SJSA1 (cell line): ENCODE data around the gene PSAT1. TPM values are rescaled to one million over a fixed set of nuclear protein-coding genes. Genes with fewer than 3 reads are reported as not detected.
"Not testable (repeated sequence)": the region's sequence is repeated elsewhere in the genome, so short reads cannot be mapped to it uniquely, and the experiment has no call there.

ENCODE experiments used
- DNase-seq, 2 experiments: peaks; one replicate each; pipeline ENCODE4 v3.0.0-alpha.2; 2015 to 2020; ENCODE audit warnings: low spot score in 2 of 2, low read depth in 1 of 2
- H3K27ac ChIP-seq: fragments of 250-450 bp; sonication (Bioruptor Pico); 2 replicates; pipeline ENCODE4 v1.5.1; 2020; ENCODE audit warnings: mild to moderate bottlenecking, moderate library complexity
- H3K27me3 ChIP-seq: fragments of 250-450 bp; sonication (Bioruptor Pico); replicated peaks from 2 replicates; pipeline ENCODE4 v1.5.1; 2020; ENCODE audit warnings: mild to moderate bottlenecking, moderate library complexity
- H3K36me3 ChIP-seq: fragments of 250-450 bp; sonication (Bioruptor Pico); 2 replicates; pipeline ENCODE4 v1.5.1; 2020; ENCODE audit warnings: mild to moderate bottlenecking
- H3K4me1 ChIP-seq: fragments of 250-450 bp; sonication (Bioruptor Pico); replicated peaks from 2 replicates; pipeline ENCODE4 v1.6.1; 2021; ENCODE audit warnings: mild to moderate bottlenecking
- H3K4me3 ChIP-seq: fragments of 250-450 bp; sonication (Bioruptor Pico); 2 replicates; pipeline ENCODE4 v1.5.1; 2020; ENCODE audit warnings: mild to moderate bottlenecking
- H3K9me3 ChIP-seq: fragments of 250-450 bp; sonication (Bioruptor Pico); replicated peaks from 2 replicates; pipeline ENCODE4 v1.5.1; 2020; ENCODE audit warnings: mild to moderate bottlenecking
- total RNA-seq: library from RNA; depleted of rRNA; stranded (reverse); fragments of >200 nt; shearing (Covaris generic); gene quantifications from 2 replicates; pipeline ENCODE4 v1.2.3, GENCODE V29; 2014

PSAT1 gene
- total RNA-seq, 1 experiment from 2014 or later, result 29.9 TPM

- no peak overlapping the region for H3K27ac ChIP-seq
- H3K36me3 ChIP-seq, result no peaks in the 10 kb centered on the region
- no peak overlapping the region for H3K4me3 ChIP-seq
- H3K4me1 ChIP-seq, result no peaks in the 10 kb centered on the region
- H3K9me3 ChIP-seq, result no peaks in the 10 kb centered on the region
- DNase-seq, result no peak
- no peaks in the 10 kb centered on the region for H3K27me3 ChIP-seq
These were observed 15.8 kb upstream of the PSAT1 start for GRCh38 chr9:78280982-78281668.

DNA sequence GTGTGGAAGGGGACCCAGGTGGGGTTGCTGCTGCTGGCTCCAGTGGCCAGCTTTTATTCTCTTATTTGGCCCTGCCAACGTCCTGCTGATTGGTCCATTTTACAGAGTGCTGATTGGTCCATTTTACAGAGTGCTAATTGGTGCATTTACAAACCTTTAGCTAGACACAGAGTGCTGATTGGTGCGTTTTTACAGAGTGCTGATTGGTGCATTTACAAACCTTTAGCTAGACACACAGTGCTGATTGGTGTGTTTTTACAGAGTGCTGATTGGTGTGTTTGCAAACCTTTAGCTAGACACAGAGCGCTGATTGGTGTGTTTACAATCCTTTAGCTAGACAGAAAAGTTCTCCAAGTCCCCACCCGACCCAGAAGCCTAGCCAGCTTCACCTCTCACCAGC is 12.7 kb upstream of the PSAT1 start:
- not testable (repeated sequence) for H3K27me3 ChIP-seq, H3K27ac ChIP-seq, H3K4me1 ChIP-seq, DNase-seq, H3K36me3 ChIP-seq, H3K9me3 ChIP-seq, H3K4me3 ChIP-seq

DNA sequence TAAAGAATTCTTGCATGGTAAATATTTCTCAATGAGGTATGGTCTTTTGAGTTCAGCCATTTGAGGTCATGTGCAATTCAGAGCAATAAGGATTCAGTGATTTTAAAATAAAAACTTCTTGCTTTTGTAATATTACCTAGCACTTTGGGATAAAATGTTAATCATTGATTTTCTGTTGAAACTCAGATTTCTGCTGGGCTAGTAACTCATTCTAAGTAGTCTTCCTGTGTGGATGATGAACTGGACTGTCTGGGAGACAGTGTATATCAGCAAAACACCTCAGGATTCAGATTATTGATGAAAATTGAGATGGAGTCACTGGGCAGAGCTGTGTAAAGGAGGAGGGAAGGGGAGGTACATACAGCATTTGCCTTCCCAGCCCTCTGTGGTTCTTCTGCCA is 10.8 kb upstream of the PSAT1 start:
- Histone ChIP-seq H3K36me3 (no peaks in the 10 kb centered on the region), H3K4me3 (no peak overlapping the region)
- no peak for DNase-seq

DNA sequence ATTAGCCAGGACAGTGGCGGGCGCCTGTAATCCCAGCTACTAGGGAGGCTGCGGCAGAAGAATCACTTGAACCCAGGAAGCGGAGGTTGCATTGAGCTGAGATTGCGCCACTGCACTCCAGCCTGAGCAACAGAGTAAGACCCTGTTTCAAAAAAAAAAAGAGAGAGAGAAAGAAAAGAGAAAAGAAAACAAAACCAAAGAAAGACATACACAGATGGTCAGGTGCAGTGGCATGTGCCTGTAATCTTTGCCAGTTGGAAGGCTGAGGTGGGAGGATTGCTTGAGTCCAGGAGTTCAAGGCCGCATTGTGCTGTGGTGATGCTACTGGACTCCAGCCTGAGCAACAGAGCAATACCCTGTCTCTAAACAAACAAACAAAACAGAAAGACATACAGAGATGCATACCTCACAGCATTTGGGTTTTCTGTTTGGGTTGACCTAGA is 10.0 kb upstream of the PSAT1 start:
- H3K9me3 ChIP-seq, result no peaks in the 10 kb centered on the region
- no peak for DNase-seq
- H3K4me1 ChIP-seq, result no peaks in the 10 kb centered on the region
- no peaks in the 10 kb centered on the region for H3K36me3 ChIP-seq
- no peak overlapping the region for H3K27ac ChIP-seq
- no peaks in the 10 kb centered on the region for H3K27me3 ChIP-seq
- no peak overlapping the region for H3K4me3 ChIP-seq

More for the DNA sequence above, 10.8 kb upstream of the PSAT1 start:
- no peak overlapping the region for H3K27ac ChIP-seq
- no peaks in the 10 kb centered on the region for H3K4me1 ChIP-seq
- H3K9me3 ChIP-seq, result no peaks in the 10 kb centered on the region
- no peaks in the 10 kb centered on the region for H3K27me3 ChIP-seq

GRCh38 chr9:78288214-78288892 is 8.6 kb upstream of the PSAT1 start:
- Histone ChIP-seq H3K4me3 (no peak overlapping the region), H3K4me1 (no peaks in the 10 kb centered on the region), H3K27me3 (no peaks in the 10 kb centered on the region), H3K36me3 (no peaks in the 10 kb centered on the region), H3K27ac (no peak overlapping the region), H3K9me3 (no peaks in the 10 kb centered on the region)
- no peak for DNase-seq

DNA sequence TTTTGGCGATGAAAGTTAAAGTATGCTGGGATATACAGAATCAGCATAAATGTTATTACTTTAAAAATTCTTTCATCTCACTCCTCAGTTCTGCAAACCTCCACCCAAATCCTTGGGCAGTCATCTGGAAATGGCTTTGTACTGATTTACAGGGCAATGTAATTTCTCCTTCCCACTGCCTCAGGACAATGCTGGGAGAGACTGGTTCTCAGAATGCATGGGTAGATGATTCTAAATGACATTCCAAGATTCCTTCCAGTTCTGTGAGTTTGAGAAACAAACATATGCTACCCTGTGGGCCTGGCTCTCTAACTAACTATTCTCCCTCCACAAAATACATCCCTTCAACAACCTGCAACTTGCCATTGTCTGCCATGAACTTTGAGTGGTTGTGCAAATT is 7.5 kb upstream of the PSAT1 start:
- DNase-seq, result no peak
- no peaks in the 10 kb centered on the region for H3K36me3 ChIP-seq
- no peaks in the 10 kb centered on the region for H3K4me1 ChIP-seq
- H3K27ac ChIP-seq, result no peak overlapping the region
- no peaks in the 10 kb centered on the region for H3K9me3 ChIP-seq
- no peaks in the 10 kb centered on the region for H3K27me3 ChIP-seq
- H3K4me3 ChIP-seq, result no peak overlapping the region

DNA sequence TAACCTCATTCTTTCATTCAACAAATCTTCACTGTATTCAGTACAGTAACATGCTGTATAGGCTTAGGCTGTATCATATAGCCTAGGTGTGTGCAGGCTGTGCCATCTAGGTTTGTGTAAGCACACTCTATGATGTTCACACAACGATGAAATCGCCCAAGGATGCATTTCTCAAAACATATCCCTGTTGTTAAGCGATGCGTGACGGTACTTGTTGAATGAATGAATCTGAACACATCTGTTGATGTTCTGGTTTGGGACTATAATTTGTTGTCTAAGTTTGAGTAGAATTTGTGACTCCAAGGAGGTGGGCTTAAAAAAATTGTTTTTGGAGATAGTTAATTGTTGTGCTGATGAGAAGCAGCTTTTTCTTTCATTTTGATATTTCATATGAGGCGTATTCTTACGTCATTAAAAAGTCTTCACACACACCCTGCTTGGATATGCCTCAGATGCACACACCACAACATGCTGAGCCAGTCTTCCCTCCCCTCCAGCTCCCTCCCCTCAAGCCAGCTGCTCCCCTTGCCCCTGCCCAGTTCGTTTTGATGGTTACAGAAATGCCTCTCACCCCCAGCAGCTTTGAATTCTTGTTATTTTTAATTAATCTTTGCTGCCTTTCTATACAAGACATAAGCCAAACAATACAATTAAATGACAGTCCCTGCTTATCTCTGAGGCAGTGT is 5.5 kb upstream of the PSAT1 start:
- no peak for DNase-seq
- Histone ChIP-seq H3K4me1 (no peaks in the 10 kb centered on the region; the same call in 1 of the 2 replicates), H3K9me3 (no peaks in the 10 kb centered on the region), H3K4me3 (no peak overlapping the region), H3K27ac (no peak overlapping the region), H3K27me3 (no peaks in the 10 kb centered on the region), H3K36me3 (no peaks in the 10 kb centered on the region)

- H3K36me3 ChIP-seq, result no peaks in the 10 kb centered on the region
- H3K27ac ChIP-seq, result no peak overlapping the region
These were observed 4.9 kb upstream of the PSAT1 start for GRCh38 chr9:78292026-78292425.

GRCh38 chr9:78292716-78293497 is 4.0 kb upstream of the PSAT1 start:
- DNase-seq, result no peak
- Histone ChIP-seq H3K27me3 (no peaks in the 10 kb centered on the region), H3K4me1 (peaks cover 4% of the 10 kb centered on the region), H3K36me3 (no peaks in the 10 kb centered on the region), H3K9me3 (no peaks in the 10 kb centered on the region), H3K27ac (no peak overlapping the region), H3K4me3 (no peak overlapping the region)

More at GRCh38 chr9:78292026-78292425, 4.9 kb upstream of the PSAT1 start:
- Histone ChIP-seq H3K4me3 (no peak overlapping the region), H3K9me3 (no peaks in the 10 kb centered on the region), H3K4me1 (peaks cover under 1% of the 10 kb centered on the region), H3K27me3 (no peaks in the 10 kb centered on the region)
- no peak for DNase-seq

DNA sequence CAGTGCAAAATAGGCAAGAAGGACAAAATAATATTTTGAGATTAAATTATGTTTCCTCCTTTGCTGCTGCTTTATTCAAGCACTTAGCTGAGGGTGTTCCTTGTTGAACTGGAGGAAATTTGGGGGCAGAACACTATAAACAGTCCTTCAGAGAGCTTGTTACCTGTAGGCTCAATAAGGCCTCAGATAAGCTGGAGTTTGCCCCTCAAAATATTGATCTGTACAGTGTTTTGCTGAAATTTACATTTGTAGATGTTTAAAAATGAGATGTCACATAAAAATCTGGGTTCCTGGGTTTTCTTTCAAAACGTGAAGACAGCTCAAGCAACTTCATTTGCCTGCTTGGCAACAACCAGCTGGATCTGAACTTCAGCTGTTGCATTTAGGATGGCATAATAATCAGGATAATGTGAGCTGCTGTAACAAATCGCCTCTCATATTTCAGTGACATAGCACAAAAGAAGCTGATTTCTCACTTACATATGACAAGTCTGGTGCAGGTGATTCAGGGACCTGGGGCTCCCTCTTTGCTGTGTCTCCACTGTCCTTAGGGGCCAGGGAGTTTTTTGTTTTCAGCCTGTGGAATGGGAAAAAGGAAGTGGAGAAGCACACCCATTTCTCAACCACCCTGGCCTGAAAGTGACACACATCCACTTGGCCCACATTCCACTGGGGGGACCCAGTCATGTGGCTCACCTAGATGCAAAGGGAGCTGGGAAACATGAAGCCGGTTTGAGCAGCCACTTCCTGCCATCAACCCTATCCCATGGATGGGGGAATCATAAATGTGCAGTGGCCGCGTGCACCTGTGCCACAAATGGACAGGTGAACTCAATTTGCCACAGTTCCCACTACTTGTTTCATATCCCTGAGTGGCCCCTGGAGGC is 2.4 kb upstream of the PSAT1 start:
- Histone ChIP-seq H3K27me3 (no peaks in the 10 kb centered on the region), H3K36me3 (no peaks in the 10 kb centered on the region), H3K4me3 (no peak overlapping the region), H3K4me1 (peaks cover 4% of the 10 kb centered on the region), H3K9me3 (no peaks in the 10 kb centered on the region), H3K27ac (no peak overlapping the region)
- no peak for DNase-seq

GRCh38 chr9:78295177-78295575 is 1.7 kb upstream of the PSAT1 start:
- peaks cover 4% of the 10 kb centered on the region for H3K4me1 ChIP-seq
- H3K27ac ChIP-seq, result no peak overlapping the region
- no peaks in the 10 kb centered on the region for H3K36me3 ChIP-seq
- no peaks in the 10 kb centered on the region for H3K27me3 ChIP-seq
- no peak for DNase-seq
- no peaks in the 10 kb centered on the region for H3K9me3 ChIP-seq
- H3K4me3 ChIP-seq, result no peak overlapping the region

- peaks cover 4% of the 10 kb centered on the region for H3K4me1 ChIP-seq
- no peak for DNase-seq
- H3K36me3 ChIP-seq, result no peaks in the 10 kb centered on the region
- no peaks in the 10 kb centered on the region for H3K27me3 ChIP-seq
- H3K9me3 ChIP-seq, result no peaks in the 10 kb centered on the region
- no peak overlapping the region for H3K27ac ChIP-seq
- H3K4me3 ChIP-seq, result no peak overlapping the region
These were observed 1.2 kb upstream of the PSAT1 start for GRCh38 chr9:78295731-78296130.
